ENCODE results near the gene ZBTB33.
A peak's percentile ranks its signal among the peaks of the same experiment; 100 is the strongest.

The ZBTB33 gene

DNA sequence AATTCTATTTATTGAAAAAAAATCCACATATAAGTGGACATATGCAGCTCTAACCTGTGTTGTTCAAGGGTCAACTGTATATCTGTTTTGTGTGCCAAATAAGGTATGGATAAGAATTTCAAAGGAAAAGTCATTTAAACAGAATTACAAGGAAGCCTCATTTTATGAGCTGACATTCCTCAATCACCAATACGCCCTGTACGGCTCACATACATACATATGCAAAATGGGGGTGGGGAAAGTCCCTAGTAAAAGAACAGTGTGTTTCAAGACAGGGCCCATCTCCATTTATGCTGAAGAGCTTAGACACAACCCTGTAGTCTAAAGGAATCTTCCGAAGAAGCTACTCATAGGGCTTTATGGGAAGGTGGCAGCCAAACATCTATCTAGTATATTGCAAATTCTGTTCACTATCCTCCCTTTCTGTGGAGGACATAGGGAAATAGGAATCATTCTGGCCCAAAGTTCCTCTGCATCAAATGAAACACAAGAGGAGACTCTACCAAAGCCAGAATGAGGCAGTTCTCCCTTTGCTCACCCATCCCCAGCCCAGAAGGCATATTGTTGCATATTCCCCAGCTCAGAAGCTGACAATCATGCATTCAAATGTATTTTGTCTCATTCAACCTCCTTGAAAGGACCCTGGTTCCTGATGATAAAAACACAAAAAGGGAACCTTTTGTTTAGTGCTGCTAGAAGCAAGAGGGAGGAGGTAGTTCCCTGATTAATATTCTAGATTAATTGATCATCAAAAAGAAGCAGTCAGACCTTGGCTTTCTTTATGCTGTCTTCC, 13.7 kb upstream of the ZBTB33 start:
- Histone ChIP-seq H3K27ac (ENCODE audit: low read length) (no peak overlapping the region), H3K4me3 (ENCODE audit: low read length) (no peak overlapping the region), H3K9me3 (ENCODE audit: insufficient read depth, low read depth, low read length) (peaks cover 4% of the 10 kb centered on the region; the same call in 1 of the 2 replicates), H3K27me3 (ENCODE audit: insufficient read depth, low read length) (no peaks in the 10 kb centered on the region), H3K9ac (ENCODE audit: low read depth, low read length) (no peak overlapping the region; the same call in 1 of the 2 replicates), H3K4me1 (ENCODE audit: insufficient read depth, low read length) (no peaks in the 10 kb centered on the region; the same call in 1 of the 2 replicates), H3K36me3 (ENCODE audit: insufficient read depth, low read depth, low read length) (no peaks in the 10 kb centered on the region)

DNA sequence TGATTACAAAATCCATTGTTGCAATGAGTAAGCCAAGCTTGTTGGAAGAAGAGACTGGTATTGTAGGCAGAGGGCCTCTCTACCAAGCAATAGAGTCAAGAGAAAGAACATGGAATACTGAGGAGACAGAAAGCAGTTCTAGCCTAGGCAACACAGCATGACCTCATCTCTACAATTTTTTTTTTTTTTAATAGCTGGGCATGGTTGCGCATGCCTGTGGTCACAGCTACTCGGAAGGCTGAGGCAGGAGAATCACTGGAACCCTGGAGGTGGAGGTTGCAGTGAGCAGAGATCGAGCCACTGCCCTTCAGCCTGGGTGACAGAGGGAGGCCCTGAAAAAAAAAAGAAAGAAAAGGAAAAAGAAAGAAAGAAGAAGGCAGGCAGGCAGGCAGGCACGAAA, 11.7 kb upstream of the ZBTB33 start:
- no peak overlapping the region for H3K9ac ChIP-seq (ENCODE audit: low read depth, low read length)
- no peaks in the 10 kb centered on the region for H3K9me3 ChIP-seq (ENCODE audit: insufficient read depth, low read depth, low read length)
- no peak overlapping the region for H3K4me3 ChIP-seq (ENCODE audit: low read length)
- no peaks in the 10 kb centered on the region for H3K27me3 ChIP-seq (ENCODE audit: insufficient read depth, low read length)
- no peaks in the 10 kb centered on the region for H3K36me3 ChIP-seq (ENCODE audit: insufficient read depth, low read depth, low read length)
- H3K27ac ChIP-seq (ENCODE audit: low read length): no peak overlapping the region
- no peaks in the 10 kb centered on the region; the same call in 1 of the 2 replicates for H3K4me1 ChIP-seq (ENCODE audit: insufficient read depth, low read length)

DNA sequence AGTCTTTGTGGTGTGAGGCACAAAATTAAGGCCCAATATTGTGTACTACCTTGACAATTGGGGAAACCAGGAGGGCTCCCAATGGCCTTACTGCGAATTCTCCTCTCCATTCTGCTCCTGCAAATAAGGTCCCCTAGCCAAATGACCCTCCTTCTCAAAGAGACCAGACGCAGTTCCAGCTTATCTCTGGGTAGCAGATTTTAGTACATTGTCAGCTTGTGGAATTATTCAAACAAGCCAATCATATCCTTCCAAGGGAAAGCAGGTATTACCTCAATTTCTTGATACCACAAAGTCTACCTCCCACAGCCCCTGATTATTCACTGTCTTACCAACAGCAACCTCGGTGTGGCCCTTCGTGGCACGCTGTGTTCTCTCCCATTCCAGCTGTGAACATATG, 7.8 kb upstream of the ZBTB33 start:
- Histone ChIP-seq H3K4me1 (ENCODE audit: insufficient read depth, low read length) (no peaks in the 10 kb centered on the region; the same call in 1 of the 2 replicates), H3K9ac (ENCODE audit: low read depth, low read length) (no peak overlapping the region), H3K36me3 (ENCODE audit: insufficient read depth, low read depth, low read length) (no peaks in the 10 kb centered on the region), H3K9me3 (ENCODE audit: insufficient read depth, low read depth, low read length) (no peaks in the 10 kb centered on the region), H3K27me3 (ENCODE audit: insufficient read depth, low read length) (peaks cover 14% of the 10 kb centered on the region), H3K4me3 (ENCODE audit: low read length) (no peak overlapping the region), H3K27ac (ENCODE audit: low read length) (no peak overlapping the region)

DNA sequence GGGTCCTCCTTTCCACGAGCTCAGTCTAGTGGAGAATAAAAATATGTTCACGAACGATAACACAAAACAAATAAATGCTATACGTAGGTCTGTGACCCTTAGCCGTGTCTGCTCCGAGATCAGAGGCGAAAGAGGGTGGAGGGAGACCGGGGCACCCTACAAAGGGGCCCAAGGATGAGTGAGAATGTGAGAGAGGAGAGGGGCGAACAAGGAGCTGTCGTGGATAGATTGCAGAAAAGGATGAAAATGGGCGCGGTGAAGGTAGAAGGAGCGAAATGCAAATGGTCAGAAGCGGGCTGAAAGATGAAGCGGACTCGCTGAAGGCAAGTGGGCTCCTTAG, 6.2 kb upstream of the ZBTB33 start:
- Histone ChIP-seq H3K9ac (ENCODE audit: low read depth, low read length) (peak overlapping the region; percentile 84; the same call in 1 of the 2 replicates), H3K27ac (ENCODE audit: low read length) (no peak overlapping the region), H3K27me3 (ENCODE audit: insufficient read depth, low read length) (peaks cover 29% of the 10 kb centered on the region), H3K9me3 (ENCODE audit: insufficient read depth, low read depth, low read length) (no peaks in the 10 kb centered on the region), H3K4me3 (ENCODE audit: low read length) (peak overlapping the region; percentile 78), H3K36me3 (ENCODE audit: insufficient read depth, low read depth, low read length) (no peaks in the 10 kb centered on the region), H3K4me1 (ENCODE audit: insufficient read depth, low read length) (no peaks in the 10 kb centered on the region; the same call in 1 of the 2 replicates)

DNA sequence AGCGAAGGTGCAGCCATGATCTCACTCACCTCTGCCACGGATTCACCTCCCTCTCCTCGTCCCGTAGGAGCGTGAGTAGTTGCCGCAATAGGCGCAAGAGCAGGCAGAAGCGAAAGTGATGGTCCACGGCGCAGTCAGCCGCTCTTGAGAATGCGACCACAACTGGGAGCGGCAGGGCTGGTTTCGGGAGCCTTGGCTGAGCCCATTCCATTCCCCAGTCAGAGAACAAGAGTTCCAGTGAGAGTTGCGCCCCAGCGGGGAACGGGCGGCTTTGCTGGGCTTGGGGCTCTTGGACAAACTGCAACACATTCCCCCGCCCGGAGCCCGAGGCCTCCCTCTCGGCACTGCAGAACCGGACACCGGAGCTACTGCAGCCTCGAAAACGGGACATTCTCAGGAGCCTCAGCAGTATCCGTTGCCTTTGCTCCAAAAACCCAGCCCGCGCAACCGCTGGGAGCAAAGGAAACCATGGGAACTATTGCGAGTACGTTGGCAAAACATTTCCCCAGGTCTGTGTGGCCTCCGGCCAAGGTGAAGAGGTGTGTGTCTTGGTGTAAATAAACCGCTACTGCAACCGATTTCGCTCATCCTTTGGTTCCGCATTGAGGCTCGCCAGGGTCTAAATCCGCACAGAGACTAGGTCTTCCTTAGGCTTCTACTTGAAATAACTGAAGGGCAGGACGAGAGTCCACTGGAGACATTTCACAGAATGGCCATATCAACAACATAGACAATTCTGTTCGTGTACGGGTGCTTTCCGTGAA, 5.7 kb upstream of the ZBTB33 start:
- Histone ChIP-seq H3K27me3 (ENCODE audit: insufficient read depth, low read length) (peaks cover 29% of the 10 kb centered on the region), H3K4me3 (ENCODE audit: low read length) (peak overlapping the region; percentile 78), H3K4me1 (ENCODE audit: insufficient read depth, low read length) (no peaks in the 10 kb centered on the region; the same call in 1 of the 2 replicates), H3K36me3 (ENCODE audit: insufficient read depth, low read depth, low read length) (no peaks in the 10 kb centered on the region), H3K9me3 (ENCODE audit: insufficient read depth, low read depth, low read length) (no peaks in the 10 kb centered on the region), H3K9ac (ENCODE audit: low read depth, low read length) (peak overlapping the region; percentile 84; the same call in 1 of the 2 replicates), H3K27ac (ENCODE audit: low read length) (no peak overlapping the region)

DNA sequence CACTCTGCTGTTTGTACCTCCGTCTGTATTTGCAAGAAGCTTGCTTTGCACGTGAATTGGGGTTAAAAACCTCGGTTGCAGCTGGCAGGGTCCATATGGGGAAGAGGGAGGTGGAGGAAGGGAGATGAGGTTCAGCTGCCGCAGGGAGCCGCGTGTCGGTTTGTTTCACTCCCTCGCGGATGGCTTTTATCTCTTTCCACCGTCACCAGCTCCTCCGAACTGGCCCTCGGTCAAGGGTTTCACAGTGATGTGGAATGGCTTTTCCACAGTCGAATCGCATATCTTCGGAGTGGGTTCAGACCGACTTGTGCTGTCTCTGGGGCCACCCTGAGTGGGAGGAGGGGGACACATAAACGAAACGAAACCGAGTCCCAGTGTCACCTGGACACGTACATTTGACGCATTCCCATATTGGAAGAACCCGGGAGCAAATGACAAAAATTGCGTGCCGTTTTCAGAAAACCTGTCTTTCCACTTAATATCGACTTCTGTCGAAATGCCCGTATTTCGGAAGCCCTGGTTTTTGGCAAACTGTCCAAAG, 929 bp downstream of the ZBTB33 start:
- Histone ChIP-seq H3K27ac (ENCODE audit: low read length) (no peak overlapping the region), H3K9ac (ENCODE audit: low read depth, low read length) (peak overlapping the region; percentile 91), H3K9me3 (ENCODE audit: insufficient read depth, low read depth, low read length) (no peaks in the 10 kb centered on the region), H3K36me3 (ENCODE audit: insufficient read depth, low read depth, low read length) (peaks cover 31% of the 10 kb centered on the region), H3K4me3 (ENCODE audit: low read length) (peak overlapping the region; percentile 95), H3K27me3 (ENCODE audit: insufficient read depth, low read length) (peaks cover 24% of the 10 kb centered on the region), H3K4me1 (ENCODE audit: insufficient read depth, low read length) (no peaks in the 10 kb centered on the region)

DNA sequence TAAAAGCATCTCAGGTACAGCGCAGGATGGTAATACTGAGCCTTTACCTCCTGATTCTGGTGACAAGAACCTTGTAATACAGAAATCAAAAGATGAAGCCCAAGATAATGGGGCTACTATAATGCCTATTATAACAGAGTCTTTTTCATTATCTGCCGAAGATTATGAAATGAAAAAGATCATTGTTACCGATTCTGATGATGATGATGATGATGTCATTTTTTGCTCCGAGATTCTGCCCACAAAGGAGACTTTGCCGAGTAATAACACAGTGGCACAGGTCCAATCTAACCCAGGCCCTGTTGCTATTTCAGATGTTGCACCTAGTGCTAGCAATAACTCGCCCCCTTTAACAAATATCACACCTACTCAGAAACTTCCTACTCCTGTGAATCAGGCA, 3.2 kb downstream of the ZBTB33 start:
- Histone ChIP-seq H3K36me3 (ENCODE audit: insufficient read depth, low read depth, low read length) (peaks cover 38% of the 10 kb centered on the region), H3K9ac (ENCODE audit: low read depth, low read length) (no peak overlapping the region), H3K9me3 (ENCODE audit: insufficient read depth, low read depth, low read length) (no peaks in the 10 kb centered on the region), H3K4me1 (ENCODE audit: insufficient read depth, low read length) (no peaks in the 10 kb centered on the region), H3K27me3 (ENCODE audit: insufficient read depth, low read length) (peaks cover 5% of the 10 kb centered on the region; the same call in 1 of the 2 replicates), H3K4me3 (ENCODE audit: low read length) (no peak overlapping the region), H3K27ac (ENCODE audit: low read length) (no peak overlapping the region)

DNA sequence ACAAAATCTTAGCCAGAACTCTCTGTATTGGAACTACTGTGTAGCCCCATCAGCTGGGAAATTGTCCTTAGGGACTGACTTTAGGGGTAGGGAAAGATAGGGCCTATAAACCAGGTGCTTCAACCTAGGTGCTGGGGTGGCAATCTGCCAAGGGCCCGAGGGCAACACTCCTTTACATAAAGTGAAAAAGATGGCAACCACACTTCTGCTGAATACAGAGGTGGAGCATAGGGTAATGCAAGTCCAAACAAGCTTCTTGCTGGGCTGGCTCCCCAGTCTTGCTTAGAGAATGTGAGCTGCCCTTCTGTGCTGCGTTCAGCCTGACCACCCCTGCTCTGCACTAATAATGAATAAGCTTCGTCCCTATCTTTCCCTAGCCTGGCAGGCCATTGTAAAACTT, 9.8 kb downstream of the ZBTB33 start:
- Histone ChIP-seq H3K4me1 (ENCODE audit: insufficient read depth, low read length) (no peaks in the 10 kb centered on the region; the same call in 1 of the 2 replicates), H3K27me3 (ENCODE audit: insufficient read depth, low read length) (no peaks in the 10 kb centered on the region), H3K9me3 (ENCODE audit: insufficient read depth, low read depth, low read length) (no peaks in the 10 kb centered on the region), H3K36me3 (ENCODE audit: insufficient read depth, low read depth, low read length) (peaks cover 16% of the 10 kb centered on the region; the same call in 1 of the 2 replicates), H3K27ac (ENCODE audit: low read length) (no peak overlapping the region), H3K4me3 (ENCODE audit: low read length) (no peak overlapping the region), H3K9ac (ENCODE audit: low read depth, low read length) (no peak overlapping the region)

DNA sequence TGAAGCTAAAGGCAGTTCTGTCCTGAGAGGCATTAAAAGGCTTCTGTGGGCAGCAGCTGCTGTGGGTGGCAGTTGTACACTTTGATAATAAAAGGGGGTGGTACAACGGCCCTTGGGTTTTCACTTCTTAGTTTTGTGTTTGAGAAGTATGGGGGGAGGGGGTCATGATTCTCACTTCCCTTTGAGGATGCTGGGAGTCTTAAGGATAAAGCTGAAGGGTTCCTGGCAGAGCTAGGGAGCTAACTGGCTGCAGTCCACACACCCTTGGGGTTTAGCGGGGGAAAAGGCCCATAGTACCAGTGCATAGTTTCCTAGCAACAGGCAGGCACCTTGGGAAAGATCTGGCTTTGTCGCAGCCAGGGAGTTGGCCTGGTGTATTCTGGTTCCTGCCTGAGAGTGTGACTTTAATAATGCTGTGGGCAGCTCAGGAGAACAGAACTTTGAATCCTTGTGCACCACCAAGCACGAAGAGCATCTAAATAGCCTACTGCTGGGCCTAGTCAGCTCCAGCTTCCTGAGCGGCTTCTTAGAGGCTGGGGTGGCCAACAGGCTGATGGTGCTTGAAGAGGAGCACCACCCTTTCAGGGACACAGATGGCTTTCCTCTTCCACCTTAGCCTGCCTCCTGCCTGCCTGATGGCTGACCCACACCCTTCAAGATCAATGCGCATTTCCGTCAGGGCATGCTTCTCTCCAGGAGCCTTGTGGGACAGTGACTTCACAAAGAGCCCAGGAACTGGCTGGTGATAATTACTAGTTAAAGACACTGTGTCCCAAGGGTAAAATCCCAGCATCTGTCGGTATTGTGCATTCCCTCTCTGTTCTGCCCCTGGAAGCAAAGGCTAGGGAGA, 12.5 kb downstream of the ZBTB33 start:
- Histone ChIP-seq H3K4me1 (ENCODE audit: insufficient read depth, low read length) (no peaks in the 10 kb centered on the region; the same call in 1 of the 2 replicates), H3K4me3 (ENCODE audit: low read length) (no peak overlapping the region), H3K9ac (ENCODE audit: low read depth, low read length) (no peak overlapping the region), H3K9me3 (ENCODE audit: insufficient read depth, low read depth, low read length) (no peaks in the 10 kb centered on the region), H3K27me3 (ENCODE audit: insufficient read depth, low read length) (no peaks in the 10 kb centered on the region), H3K27ac (ENCODE audit: low read length) (no peak overlapping the region), H3K36me3 (ENCODE audit: insufficient read depth, low read depth, low read length) (no peaks in the 10 kb centered on the region)

DNA sequence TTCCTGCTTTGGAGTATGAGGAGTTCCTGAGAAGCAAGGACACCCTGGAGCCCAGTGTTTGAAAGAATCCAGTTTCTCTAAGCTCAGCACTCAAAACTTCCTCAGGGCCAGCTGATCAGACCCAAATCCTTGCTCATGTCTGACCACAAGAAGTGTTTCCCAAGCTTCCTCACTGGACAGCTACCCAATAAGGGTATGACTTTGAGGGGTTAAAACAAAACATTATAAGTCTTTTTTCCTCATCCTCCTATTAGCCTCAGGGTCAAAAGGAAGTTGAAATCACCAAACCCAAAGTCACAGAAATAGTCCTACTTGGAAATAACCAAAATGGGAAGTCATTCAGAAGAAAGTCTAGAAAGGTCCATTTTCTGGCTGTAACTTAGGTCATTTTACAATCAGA, 13.7 kb downstream of the ZBTB33 start:
- Histone ChIP-seq H3K9ac (ENCODE audit: low read depth, low read length) (no peak overlapping the region), H3K27ac (ENCODE audit: low read length) (no peak overlapping the region), H3K36me3 (ENCODE audit: insufficient read depth, low read depth, low read length) (no peaks in the 10 kb centered on the region), H3K4me3 (ENCODE audit: low read length) (no peak overlapping the region), H3K4me1 (ENCODE audit: insufficient read depth, low read length) (no peaks in the 10 kb centered on the region; the same call in 1 of the 2 replicates), H3K27me3 (ENCODE audit: insufficient read depth, low read length) (no peaks in the 10 kb centered on the region), H3K9me3 (ENCODE audit: insufficient read depth, low read depth, low read length) (no peaks in the 10 kb centered on the region)

Data from iPS-20b (cell line).